Skeletal muscle cell (primary cell): ENCODE results near the gene PRKAR2A.

Source experiments
- DNase-seq: peaks from one replicate; pipeline ENCODE4 v3.0.0-alpha.2; 2010; ENCODE audit warnings: low read depth
- H3K4me3 ChIP-seq: 2 replicates; pipeline ENCODE4 v1.5.1; 2011; ENCODE audit warnings: low read depth, mild to moderate bottlenecking, control low read depth, low read length, moderate library complexity

The PRKAR2A gene

GRCh38 chr3:48700731-48701405, 146.8 kb downstream of the PRKAR2A start:
- no peak overlapping the region for H3K4me3 ChIP-seq
- DNase-seq, result no peak

DNA sequence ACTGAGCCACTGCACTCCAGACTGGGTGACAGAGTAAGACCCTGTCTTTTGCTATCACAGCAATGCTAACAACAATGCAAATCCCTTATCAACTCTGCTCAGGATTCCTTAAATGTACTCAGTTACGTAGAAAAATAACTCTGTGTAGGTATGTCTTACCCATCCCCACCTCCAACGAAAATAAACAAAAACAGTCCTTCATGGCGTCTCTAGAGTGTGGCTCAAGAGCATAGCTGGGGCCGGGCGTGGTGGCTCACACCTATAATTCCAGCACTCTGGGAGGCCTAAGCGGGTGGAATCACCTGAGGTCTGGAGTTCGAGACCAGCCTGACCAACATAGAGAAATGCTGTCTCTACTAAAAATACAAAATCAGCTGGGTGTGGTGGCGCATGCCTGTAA, 148.8 kb downstream of the PRKAR2A start:
- no peak for DNase-seq
- H3K4me3 ChIP-seq, result no peak overlapping the region

GRCh38 chr3:48697952-48698351, 149.7 kb downstream of the PRKAR2A start:
- H3K4me3 ChIP-seq, result no peak overlapping the region
- DNase-seq, result no peak

DNA sequence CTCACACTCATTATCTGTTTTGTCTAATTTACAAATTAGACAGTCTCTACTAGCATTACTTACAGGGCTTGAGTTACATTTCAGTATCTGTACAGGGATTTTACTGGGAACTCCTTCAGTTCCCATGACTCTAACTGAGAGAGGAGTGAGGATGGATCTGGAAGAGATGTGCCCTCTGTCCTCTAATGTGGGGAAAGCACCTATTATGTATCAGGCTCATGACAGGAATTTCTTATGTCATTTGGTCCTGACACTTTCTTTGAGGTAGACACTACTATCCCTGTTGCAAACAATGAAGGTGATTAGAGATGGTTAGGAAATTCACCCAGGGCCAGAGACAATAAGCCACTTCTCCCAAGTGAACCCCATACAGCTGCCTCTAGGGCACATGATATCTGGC, 151.1 kb downstream of the PRKAR2A start:
- H3K4me3 ChIP-seq, result no peak overlapping the region
- no peak for DNase-seq
